ENCODE measurements around the gene OR10D3. TPM values are rescaled to one million over a fixed set of nuclear protein-coding genes. Genes with fewer than 3 reads are reported as not detected.

Gene OR10D3
- total and polyA plus RNA-seq, 8 donors: not detected

- DNase-seq: no peak
- WGBS, 5 donors: 86 to 95% (median 90%) methylated on average over 3 of the region's 3 CpGs
These were observed 30.3 kb upstream of the OR10D3 start for GRCh38 chr11:124152770-124153407.

GRCh38 chr11:124153821-124154220, 29.3 kb upstream of the OR10D3 start:
- intact Hi-C loops (cut with DNase I; ENCODE audit: low total_unique reads): no loop called here
- no peak for DNase-seq
- WGBS, 5 donors: 66 to 83% (median 76%) methylated on average over 2 of the region's 2 CpGs
- Histone ChIP-seq H3K9me3 (no peaks in the 10 kb centered on the region), H3K4me1 (no peaks in the 10 kb centered on the region), H3K4me3 (no peak overlapping the region), H3K36me3 (no peaks in the 10 kb centered on the region), H3K27me3 (no peaks in the 10 kb centered on the region), H3K27ac (no peak overlapping the region)
- no peak for TF ChIP-seq EP300 (IDR thresholded peaks at IDR 0.05)
- TF ChIP-seq POLR2A (IDR thresholded peaks at IDR 0.05): no peak
- TF ChIP-seq POLR2AphosphoS5 (IDR thresholded peaks at IDR 0.05): no peak
- no peak for TF ChIP-seq CTCF (IDR thresholded peaks at IDR 0.05)

More at GRCh38 chr11:124152770-124153407, 30.3 kb upstream of the OR10D3 start:
- Histone ChIP-seq H3K27me3 (no peaks in the 10 kb centered on the region), H3K4me1 (no peaks in the 10 kb centered on the region), H3K36me3 (no peaks in the 10 kb centered on the region), H3K9me3 (no peaks in the 10 kb centered on the region), H3K27ac (no peak overlapping the region), H3K4me3 (no peak overlapping the region)
- intact Hi-C loops (cut with DNase I; ENCODE audit: low total_unique reads): no loop called here
- TF ChIP-seq EP300 (IDR thresholded peaks at IDR 0.05): no peak
- no peak for TF ChIP-seq POLR2AphosphoS5 (IDR thresholded peaks at IDR 0.05)
- no peak for TF ChIP-seq POLR2A (IDR thresholded peaks at IDR 0.05)
- TF ChIP-seq CTCF (IDR thresholded peaks at IDR 0.05): no peak

GRCh38 chr11:124159481-124159880, 23.7 kb upstream of the OR10D3 start:
- intact Hi-C loops (cut with DNase I; ENCODE audit: low total_unique reads): no loop called here
- no peak for DNase-seq
- Histone ChIP-seq H3K9me3 (no peaks in the 10 kb centered on the region), H3K27ac (no peak overlapping the region), H3K4me3 (no peak overlapping the region), H3K36me3 (no peaks in the 10 kb centered on the region), H3K27me3 (no peaks in the 10 kb centered on the region), H3K4me1 (no peaks in the 10 kb centered on the region)
- TF ChIP-seq CTCF (IDR thresholded peaks at IDR 0.05) (no peak), EP300 (IDR thresholded peaks at IDR 0.05) (no peak), POLR2A (IDR thresholded peaks at IDR 0.05) (no peak), POLR2AphosphoS5 (IDR thresholded peaks at IDR 0.05) (no peak)

DNA sequence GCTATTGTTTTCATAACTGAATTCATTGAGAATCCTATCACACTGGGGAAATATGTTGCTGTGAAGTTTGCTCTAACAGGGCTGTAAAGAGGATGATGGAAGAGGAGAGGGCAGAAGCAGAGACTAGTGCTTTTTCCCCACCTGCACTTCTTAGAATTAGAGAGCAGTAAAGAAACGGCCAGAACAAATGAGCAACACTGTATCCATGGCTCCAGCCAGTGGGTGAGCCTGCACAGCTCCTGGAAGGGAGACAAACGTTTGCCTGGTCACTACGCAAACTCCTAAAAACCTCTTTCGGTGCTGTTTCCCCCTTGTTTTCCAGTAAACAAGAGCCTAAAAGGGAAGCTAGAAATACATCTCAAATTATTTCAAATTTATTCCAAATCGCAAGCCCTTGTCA, 22.2 kb upstream of the OR10D3 start:
- intact Hi-C loops (cut with DNase I; ENCODE audit: low total_unique reads): no loop called here
- WGBS, 5 donors: 71 to 77% (median 72%) methylated on average over 5 of the region's 5 CpGs
- Histone ChIP-seq H3K4me3 (no peak overlapping the region), H3K4me1 (no peaks in the 10 kb centered on the region), H3K9me3 (no peaks in the 10 kb centered on the region), H3K27ac (no peak overlapping the region), H3K27me3 (no peaks in the 10 kb centered on the region), H3K36me3 (no peaks in the 10 kb centered on the region)
- TF ChIP-seq POLR2A (IDR thresholded peaks at IDR 0.05): no peak
- DNase-seq: no peak

- peak in 1 of 2 donors; percentile 34 for DNase-seq
- Histone ChIP-seq H3K27ac (no peak overlapping the region), H3K27me3 (no peaks in the 10 kb centered on the region), H3K36me3 (no peaks in the 10 kb centered on the region), H3K4me1 (no peaks in the 10 kb centered on the region), H3K9me3 (no peaks in the 10 kb centered on the region), H3K4me3 (no peak overlapping the region)
- intact Hi-C loops (cut with DNase I; ENCODE audit: low total_unique reads): no loop called here
- 16 to 34% (median 24%) methylated on average over 7 of the region's 7 CpGs for WGBS, 5 donors
- no peak for TF ChIP-seq CTCF (IDR thresholded peaks at IDR 0.05)
- TF ChIP-seq EP300 (IDR thresholded peaks at IDR 0.05): no peak
- TF ChIP-seq POLR2A (IDR thresholded peaks at IDR 0.05): no peak
- TF ChIP-seq POLR2AphosphoS5 (IDR thresholded peaks at IDR 0.05): no peak
These were observed 15.3 kb upstream of the OR10D3 start for GRCh38 chr11:124167826-124168231.

All from stomach (tissue), 9 donors.